MM.1S (cell line): ENCODE measurements around the gene NUDT7.

Experiments
- EZH2 ChIP-seq: fragments of 300-600 bp; sonication (generic); optimal IDR thresholded peaks from 2 replicates; pipeline ENCODE3; 2017; ENCODE audit warnings: low read depth, mild to moderate bottlenecking, antibody characterized with exemption, low read length, mixed read lengths
- EZH2phosphoT487 ChIP-seq: fragments of 300-600 bp; sonication (generic); IDR thresholded peaks from 2 replicates; pipeline ENCODE4 v1.6.1; 2018; ENCODE audit warnings: antibody characterized with exemption, low read length
- TF ChIP-seq, protein P1 (sequence below): fragments of 300-600 bp; sonication (generic); IDR thresholded peaks from 2 replicates; pipeline ENCODE4 v1.5.1; 2016; ENCODE audit warnings: antibody characterized with exemption, low read length, mixed read lengths

DNA sequence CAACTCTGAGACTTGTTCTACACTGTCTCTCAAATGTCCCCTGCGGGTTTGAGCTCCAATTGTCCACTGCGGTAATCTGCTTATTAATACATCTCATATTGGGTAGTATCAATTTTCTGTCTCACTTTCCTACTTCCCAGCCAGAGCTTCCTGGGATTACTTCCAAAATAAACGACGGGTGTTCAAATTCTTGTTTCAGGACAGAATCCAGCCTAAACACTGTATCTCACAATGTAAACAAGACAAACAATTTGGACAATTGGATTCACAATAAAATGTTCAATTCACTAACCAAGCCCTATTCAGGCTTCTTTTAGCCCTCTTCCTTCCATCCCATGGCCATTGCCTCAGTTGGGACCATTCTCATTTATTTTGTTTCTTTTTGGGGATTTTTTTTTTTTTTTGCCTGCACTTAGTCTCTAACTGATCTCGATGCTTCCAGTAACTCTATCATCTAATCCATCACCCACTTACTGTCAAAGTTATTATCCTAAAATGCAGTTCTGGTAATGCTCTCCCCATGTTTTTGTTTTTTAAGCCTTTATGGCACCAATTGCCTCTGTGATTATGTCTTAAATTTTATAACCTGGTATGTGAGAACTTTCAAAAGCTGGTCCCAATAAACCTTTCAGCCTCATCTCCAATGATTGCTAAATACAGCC is 64.0 kb downstream of the NUDT7 start:
- TF ChIP-seq, protein P1, sequence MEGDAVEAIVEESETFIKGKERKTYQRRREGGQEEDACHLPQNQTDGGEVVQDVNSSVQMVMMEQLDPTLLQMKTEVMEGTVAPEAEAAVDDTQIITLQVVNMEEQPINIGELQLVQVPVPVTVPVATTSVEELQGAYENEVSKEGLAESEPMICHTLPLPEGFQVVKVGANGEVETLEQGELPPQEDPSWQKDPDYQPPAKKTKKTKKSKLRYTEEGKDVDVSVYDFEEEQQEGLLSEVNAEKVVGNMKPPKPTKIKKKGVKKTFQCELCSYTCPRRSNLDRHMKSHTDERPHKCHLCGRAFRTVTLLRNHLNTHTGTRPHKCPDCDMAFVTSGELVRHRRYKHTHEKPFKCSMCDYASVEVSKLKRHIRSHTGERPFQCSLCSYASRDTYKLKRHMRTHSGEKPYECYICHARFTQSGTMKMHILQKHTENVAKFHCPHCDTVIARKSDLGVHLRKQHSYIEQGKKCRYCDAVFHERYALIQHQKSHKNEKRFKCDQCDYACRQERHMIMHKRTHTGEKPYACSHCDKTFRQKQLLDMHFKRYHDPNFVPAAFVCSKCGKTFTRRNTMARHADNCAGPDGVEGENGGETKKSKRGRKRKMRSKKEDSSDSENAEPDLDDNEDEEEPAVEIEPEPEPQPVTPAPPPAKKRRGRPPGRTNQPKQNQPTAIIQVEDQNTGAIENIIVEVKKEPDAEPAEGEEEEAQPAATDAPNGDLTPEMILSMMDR, result no peak
- no peak for TF ChIP-seq EZH2phosphoT487
- no peak for TF ChIP-seq EZH2
